ENCODE measurements around the gene PADI3.

- TF ChIP-seq CTCF (IDR thresholded peaks at IDR 0.05) (no peak), TCF12 (IDR thresholded peaks at IDR 0.05) (no peak), SIN3A (IDR thresholded peaks at IDR 0.05; ENCODE audit: borderline replicate concordance, low read depth, low read length) (no peak)
Measured at GRCh38 chr1:17228619-17229018, 20.3 kb upstream of the PADI3 start.
